Endothelial cell of umbilical vein (primary cell): ENCODE data around the gene FOXP1.

ENCODE experiments used
- CTCF ChIP-seq, 2 donors: IDR thresholded peaks; 1 replicate in 1 of 2; 2 replicates in 1 of 2; pipeline ENCODE4 v1.5.1; 2011; ENCODE audit warnings: low read length in 2 of 2, mild to moderate bottlenecking in 2 of 2, moderate library complexity in 2 of 2, control low read depth in 1 of 2, inconsistent platforms in 1 of 2, low read depth in 1 of 2; ENCODE audit not compliant: insufficient read depth in 1 of 2; ENCODE audit errors: extremely low read depth in 1 of 2
- EZH2 ChIP-seq: IDR thresholded peaks from 2 replicates; pipeline ENCODE4 v1.6.1; 2012; ENCODE audit warnings: borderline replicate concordance, low read depth, mild to moderate bottlenecking, moderate library complexity, low read length, inconsistent platforms; ENCODE audit not compliant: severe bottlenecking
- FOS ChIP-seq: IDR thresholded peaks from 2 replicates; pipeline ENCODE4 v1.6.1; 2011; ENCODE audit warnings: mild to moderate bottlenecking, low read length, moderate library complexity, borderline replicate concordance; ENCODE audit not compliant: insufficient read depth
- GATA2 ChIP-seq: IDR thresholded peaks from 2 replicates; pipeline ENCODE4 v1.7.0; 2011; ENCODE audit warnings: low read depth, mild to moderate bottlenecking, moderate library complexity, mixed read lengths, low read length; ENCODE audit not compliant: insufficient read length, insufficient read depth
- JUN ChIP-seq: IDR thresholded peaks from 2 replicates; pipeline ENCODE4 v1.6.1; 2011; ENCODE audit warnings: borderline replicate concordance, low read depth; ENCODE audit not compliant: insufficient read length, insufficient read depth
- MAX ChIP-seq: IDR thresholded peaks from 2 replicates; pipeline ENCODE4 v1.6.1; 2011; ENCODE audit not compliant: insufficient read depth, insufficient read length
- MYC ChIP-seq: IDR thresholded peaks from one replicate; pipeline ENCODE4 v1.6.1; 2011; ENCODE audit warnings: mild to moderate bottlenecking, low read depth, low read length
- POLR2A ChIP-seq: IDR thresholded peaks from 2 replicates; pipeline ENCODE4 v1.6.1; 2012; ENCODE audit warnings: low read depth, mild to moderate bottlenecking, control low read depth, low read length
- POLR2AphosphoS5 ChIP-seq: IDR thresholded peaks from 2 replicates; pipeline ENCODE4 v1.6.1; 2012; ENCODE audit warnings: low read depth, mild to moderate bottlenecking, control low read depth, low read length, moderate library complexity; ENCODE audit not compliant: insufficient read depth

GRCh38 chr3:71451060-71451459, 132.5 kb downstream of the FOXP1 start:
- no peak for TF ChIP-seq POLR2A
- no peak for TF ChIP-seq GATA2
- no peak for TF ChIP-seq CTCF (IDR thresholded peaks at IDR 0.05; ENCODE audit: extremely low read depth in 1 of 2, insufficient read depth in 1 of 2, low read depth in 1 of 2, low read length in 2 of 2)
- no peak for TF ChIP-seq MAX
- no peak for TF ChIP-seq EZH2
- TF ChIP-seq FOS = no peak
- TF ChIP-seq MYC = no peak
- TF ChIP-seq POLR2AphosphoS5 = no peak
- TF ChIP-seq JUN = no peak
